Measurements from ENCODE around the gene RFX8.
"Not testable (repeated sequence)": the region's sequence is repeated elsewhere in the genome, so short reads cannot be mapped to it uniquely, and the experiment has no call there.

Gene RFX8

DNA sequence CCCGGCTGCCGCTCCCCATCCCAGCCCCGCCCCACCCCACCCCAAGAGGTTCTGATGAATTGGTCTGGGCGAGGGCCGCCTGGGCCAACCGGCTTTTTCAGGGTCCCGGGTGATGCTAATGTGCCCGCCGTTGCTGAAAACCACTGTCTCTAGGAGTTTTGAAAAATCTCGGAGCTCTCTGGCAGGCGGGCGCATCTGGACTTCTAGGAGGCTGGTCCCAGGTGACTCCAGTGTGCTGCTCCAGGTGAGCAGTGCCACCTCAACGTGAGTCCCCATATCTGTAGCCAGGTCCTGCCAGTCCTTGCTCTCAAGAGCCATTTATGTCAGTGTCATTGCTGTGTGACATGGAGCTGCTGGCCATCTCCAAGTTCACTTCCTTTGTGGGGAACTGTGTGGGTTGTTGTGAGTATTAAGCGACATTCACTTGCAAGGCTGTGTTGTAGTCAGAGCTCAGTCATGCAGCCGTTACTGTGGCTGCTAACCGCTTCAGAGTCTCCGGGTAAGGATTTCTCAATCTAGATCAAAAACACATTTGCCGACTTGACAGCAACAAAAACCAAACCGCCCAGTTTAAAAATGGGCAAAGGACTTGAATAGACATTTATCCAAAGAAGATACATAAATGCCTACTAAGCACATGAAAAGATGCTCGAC, at the start of gene RFX8:
RFX8 (minus strand) TSS at position 382 of the 654 bp plus-strand sequence. CDS start 8,264 bp downstream, outside the sequence.
- peak; percentile 5 to 8 for DNase-seq (ENCODE audit: low read depth in 2 of 2, low spot score in 1 of 2)

DNA sequence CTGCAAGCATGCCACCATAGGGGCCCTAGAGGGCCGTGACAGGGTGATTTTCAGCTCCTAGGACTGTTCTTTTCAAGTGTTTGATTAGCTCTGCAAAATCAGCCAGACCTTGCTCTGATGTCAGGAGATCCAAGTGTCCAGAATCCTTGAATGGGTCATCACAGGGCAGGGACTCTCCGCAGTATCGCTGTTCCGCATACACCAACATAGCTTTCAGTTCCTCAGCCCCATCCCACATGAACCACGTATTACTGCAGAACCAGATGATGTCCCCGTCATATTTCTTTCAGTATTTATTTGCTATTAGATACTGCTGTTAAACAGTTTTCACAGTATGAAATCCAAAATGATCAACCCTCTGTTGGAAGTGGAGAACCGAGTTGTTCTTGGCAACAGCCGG, 46.6 kb upstream of the RFX8 start:
- no peak for DNase-seq (ENCODE audit: low read depth in 2 of 2, low spot score in 1 of 2)

DNA sequence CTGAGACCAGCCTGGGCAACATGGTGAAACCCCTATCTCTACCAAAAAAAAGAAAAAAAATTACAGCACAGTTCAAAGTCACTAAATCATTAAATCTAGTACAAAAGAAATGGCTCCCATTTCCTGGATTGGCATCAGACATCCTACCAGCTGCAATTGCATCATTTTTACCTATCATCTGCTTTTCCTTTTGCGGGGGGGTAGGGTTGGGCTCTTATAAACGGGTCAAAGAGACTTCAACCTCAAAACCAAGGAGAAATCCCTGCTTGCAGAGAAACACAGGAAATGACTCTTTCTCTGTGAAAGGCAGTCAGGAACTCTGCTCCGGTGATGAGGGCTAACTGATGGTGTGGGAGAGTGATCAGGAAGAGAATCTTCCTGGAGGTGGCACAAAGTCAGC, 45.3 kb upstream of the RFX8 start:
- DNase-seq (ENCODE audit: low read depth in 2 of 2, low spot score in 1 of 2) = no peak

DNA sequence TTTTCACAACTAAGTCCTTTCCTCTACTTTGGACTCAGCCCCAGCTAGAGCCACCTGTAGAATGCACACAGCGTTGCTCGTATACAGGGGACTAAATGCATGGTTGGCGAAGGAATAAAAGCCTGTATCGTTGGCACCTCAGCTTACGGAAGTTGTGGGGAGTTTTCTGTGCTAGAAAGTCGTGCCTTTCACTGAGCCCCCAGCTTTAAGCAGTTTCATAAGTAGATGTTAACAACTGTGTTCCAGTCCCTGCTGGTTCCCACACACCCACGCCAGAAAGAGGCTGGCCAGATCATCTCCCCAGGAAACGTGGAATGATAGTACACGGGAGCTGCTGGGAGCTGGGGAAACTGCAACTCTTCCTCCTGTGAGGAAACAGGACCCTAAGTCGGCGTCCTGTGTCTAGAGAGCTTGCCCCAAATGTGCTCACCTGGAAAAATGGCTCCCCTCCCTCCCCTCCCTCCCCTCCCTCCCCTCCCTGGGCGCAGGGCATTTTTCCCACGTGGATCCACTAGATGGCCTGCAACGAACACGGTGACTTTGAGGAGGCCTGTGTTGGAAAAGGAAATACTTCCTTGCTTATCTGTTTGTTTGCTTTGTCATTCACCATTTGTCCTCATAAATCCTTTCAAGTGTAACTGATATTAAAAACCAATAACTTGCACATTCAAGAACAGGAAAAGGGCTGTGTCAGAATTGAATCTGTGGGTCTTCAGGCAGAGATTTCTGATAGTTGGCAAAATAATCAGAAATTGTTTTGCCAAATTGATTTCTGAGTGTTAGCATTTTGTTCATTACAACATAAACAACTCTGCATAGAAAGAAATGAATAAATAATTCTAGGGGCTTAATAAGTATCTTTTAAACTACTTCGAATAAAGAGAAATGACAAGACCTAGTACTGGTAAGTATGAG, 43.9 kb upstream of the RFX8 start:
- no peak for DNase-seq (ENCODE audit: low read depth in 2 of 2, low spot score in 1 of 2)

DNA sequence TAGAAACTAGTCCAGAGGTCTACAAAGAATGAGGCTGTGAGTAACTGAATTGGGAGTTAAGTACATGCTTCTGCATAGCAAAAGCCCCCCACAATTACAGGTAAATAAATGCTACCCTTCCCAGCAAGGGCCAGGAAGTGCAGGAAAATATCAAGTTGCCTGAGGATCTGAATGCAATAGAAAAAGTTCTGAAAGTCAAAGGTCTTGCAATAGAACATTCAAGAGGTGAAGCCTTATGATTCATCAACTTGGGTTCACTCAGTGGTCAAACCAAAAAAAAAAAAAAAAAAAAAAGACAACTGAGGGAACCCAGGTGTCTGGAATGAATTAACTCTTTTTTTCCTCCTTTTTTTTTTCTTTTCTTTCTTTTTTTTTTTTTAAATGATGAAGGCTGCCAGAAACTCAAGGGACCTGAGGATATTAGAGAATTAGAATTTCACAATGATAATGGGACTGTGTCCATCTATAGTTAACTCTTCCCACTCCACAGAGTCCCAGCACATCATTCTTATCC, 42.9 kb upstream of the RFX8 start:
- DNase-seq (ENCODE audit: low read depth in 2 of 2, low spot score in 1 of 2) = no peak

DNA sequence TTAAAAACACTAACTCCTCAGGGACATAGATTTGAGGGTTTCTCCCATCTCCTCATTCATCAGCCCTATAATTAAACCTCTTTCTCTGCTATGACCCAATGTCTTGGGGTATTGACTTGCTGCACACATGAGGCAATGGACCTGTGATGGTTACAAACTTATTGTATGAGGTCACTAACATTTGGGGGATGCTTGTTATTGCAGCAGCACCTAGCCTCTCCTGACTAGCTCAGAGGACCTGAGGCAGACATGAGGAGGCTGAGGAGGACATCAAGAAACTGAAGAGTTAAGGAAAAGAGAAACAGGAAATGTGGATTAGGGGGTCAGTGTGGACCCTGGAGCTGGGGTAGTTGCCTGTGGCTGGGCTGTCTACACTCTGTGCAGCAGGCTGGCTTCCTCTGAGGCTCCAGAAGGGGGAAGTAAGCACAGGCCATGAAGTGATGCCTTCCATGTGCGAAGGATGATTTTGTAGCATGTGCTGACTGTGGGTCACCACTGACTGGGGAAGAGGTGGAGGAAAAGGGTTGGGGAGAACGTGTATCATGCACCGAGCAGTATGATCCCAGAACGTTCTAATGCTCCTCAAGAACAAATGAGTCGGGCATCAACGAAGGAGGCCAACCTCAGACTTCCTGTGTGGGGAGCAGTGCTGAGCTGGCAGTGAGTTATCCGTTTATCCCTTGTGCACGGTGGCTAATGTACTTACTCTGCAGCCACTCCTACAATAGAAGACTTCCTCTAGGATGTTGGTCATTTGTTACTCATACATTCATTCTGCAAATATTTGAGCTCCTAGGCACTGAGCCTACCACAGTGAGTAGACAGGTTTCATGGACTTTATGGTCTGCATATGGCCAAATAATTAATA, 42.1 kb upstream of the RFX8 start:
- no peak for DNase-seq (ENCODE audit: low read depth in 2 of 2, low spot score in 1 of 2)

DNA sequence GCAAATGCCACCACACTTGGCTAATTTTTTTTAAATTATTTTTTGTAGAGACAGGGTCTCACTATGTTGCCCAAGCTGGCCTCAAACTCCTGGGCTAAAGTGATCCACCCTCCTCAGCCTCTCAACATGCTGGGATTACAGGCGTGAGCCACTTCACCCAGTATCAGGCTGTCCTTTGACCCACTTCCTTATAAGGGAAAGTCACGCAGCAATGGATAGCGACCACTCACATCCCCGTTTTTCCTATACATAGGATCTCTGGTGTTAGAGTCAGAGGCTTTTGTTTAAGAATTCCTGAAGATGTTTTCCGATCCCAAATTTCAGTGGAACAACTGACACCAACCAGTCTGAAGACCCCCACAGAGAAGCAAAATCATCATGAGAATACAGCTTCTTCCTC, 41.4 kb upstream of the RFX8 start:
- DNase-seq (ENCODE audit: low read depth in 2 of 2, low spot score in 1 of 2) = no peak

DNA sequence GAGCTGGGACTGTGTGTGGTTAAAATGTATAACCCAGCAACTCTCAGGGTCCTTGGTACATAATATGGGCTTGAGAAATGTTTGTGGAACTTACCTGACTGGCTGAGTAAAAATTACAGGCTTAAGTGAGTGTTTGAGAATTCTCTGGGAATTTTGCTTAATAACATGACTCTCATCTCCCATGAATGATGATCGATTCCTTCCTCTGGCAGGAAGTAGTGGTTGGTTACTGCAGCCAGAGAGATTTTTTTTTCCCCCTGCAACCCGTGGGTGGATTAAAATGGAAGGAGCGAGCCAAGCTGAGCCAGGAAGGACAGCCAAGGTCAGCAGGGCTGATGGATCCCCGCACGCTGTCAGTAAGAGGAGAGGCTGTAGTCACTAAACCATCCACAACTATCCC, 40.6 kb upstream of the RFX8 start:
- DNase-seq (ENCODE audit: low read depth in 2 of 2, low spot score in 1 of 2) = no peak

DNA sequence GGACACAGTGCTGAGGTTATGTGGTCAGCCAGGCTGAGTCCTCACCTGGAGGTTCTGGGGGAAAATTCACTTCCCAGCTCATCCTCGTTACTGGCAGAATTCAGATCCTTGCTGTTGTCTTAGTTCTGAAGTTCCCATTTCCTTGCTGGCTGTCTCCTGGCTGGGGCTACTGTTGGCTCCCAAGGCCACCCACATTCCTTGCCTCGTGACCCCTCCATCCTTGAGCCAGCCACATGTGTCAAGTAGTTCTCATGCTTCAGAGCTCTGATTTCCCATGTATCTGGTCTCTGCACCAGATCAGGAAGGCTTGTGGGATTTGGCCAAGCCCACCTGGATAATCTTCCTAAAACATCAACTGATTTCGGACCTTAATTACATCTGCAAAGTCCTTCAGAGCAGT, 38.1 kb upstream of the RFX8 start:
- DNase-seq (ENCODE audit: low read depth in 2 of 2, low spot score in 1 of 2) = no peak

DNA sequence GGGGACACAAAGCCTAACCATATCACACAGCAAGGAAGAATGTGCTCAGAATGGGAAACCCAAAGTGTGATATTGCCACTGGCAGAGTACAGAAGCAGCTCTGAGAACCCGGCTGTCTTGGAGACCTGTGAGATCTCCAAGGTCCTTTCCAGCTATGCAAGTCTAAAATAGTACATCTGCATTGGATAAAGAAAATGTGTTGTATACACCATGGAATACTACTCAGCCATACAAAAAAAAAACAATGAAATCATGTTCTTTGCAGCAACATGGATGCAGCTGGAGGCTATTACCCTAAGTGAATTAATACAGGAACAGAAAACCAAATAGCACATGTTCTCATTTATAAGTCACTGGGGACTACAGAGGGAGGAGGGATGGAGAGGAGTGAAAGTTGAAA, 36.5 kb upstream of the RFX8 start:
- DNase-seq (ENCODE audit: low read depth in 2 of 2, low spot score in 1 of 2) = no peak

DNA sequence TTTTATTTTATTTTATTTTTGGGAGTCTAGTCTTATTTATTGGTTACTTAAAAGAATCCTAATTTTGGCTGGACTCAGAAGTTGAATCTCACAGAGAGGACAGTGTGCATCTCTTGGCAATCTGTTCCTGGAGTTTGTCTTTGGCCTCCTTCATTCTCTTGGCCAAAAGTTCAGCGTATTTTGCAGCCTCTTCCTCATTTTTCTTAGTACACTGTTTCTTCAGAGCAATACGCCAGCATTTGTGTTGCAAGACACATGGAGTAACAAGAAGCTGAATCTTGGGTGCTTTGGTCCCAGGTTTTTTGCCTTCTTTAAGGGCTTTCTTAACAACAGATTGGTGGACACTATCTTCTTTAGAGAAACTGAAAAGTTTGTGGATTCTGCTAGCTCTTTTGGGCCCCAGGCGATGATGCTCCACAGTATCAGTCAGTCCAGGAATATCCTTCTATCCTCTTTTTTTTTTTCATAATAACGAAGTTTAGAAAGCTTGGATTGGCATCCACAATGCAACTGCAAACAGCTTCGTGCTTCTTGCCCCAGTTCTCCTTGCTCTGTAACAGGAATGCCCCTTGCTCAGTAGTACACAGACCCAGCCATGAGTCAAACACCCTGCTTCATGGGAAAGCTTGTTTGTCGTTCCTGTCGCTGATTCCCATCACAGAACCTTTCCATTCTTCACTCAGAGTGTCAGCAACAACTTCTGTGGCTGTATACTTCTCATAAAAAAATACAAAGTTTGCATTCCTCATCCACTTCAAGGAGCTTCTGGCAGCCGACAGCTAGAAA, 34.8 kb upstream of the RFX8 start:
- no peak for DNase-seq (ENCODE audit: low read depth in 2 of 2, low spot score in 1 of 2)

DNA sequence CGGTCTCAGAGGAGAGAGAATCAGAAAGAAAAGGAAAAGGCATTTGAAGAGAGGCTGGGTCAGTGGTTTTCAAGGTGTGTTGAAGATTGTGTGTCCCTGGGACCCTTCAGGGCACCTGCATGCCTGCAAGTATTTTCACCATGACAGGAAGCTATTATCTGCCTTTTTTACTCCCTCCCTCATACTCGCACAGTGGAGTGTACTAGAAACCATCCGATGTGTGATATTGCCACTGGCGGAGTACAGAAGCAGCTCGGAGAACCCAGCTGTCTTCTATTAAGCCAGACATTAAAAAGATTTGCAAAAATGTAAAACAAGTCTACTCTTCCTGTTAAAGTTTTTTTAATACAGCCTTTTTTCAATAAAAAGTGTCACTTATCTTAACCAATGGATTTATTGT, 33.7 kb upstream of the RFX8 start:
- no peak for DNase-seq (ENCODE audit: low read depth in 2 of 2, low spot score in 1 of 2)

DNA sequence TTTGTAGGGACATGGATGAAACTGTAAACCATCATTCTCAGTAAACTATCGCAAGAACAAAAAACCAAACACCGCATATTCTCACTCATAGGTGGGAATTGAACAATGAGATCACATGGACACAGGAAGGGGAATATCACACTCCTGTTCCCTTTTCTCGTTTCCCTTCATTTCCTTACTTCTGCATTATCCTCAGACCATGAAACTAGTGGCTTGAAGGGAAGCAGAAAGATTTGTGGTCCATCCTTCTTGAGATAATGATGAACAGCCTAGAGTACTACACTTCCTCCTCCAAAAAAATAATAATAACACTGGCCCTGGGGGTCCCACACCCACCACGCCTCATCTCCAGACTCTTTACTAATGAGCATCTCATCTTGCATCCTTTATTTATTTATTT, 30.4 kb upstream of the RFX8 start:
- not testable (repeated sequence) for DNase-seq (ENCODE audit: low read depth in 2 of 2, low spot score in 1 of 2)

DNA sequence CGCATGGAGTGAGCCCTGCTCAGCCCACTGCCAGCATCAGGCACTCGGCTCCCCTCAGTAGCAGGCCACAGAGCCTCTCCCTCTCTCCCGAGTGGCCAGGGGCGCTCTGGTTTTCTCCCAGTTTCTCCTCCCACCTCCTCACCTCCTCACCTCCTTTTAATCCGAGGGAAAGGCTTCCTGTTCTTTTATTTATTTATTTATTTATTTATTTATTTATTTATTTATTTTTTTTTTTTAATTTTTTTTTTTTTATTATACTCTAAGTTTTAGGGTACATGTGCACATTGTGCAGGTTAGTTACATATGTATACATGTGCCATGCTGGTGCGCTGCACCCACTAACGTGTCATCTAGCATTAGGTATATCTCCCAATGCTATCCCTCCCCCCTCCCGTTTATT, 29.8 kb upstream of the RFX8 start:
- not testable (repeated sequence) for DNase-seq (ENCODE audit: low read depth in 2 of 2, low spot score in 1 of 2)

DNA sequence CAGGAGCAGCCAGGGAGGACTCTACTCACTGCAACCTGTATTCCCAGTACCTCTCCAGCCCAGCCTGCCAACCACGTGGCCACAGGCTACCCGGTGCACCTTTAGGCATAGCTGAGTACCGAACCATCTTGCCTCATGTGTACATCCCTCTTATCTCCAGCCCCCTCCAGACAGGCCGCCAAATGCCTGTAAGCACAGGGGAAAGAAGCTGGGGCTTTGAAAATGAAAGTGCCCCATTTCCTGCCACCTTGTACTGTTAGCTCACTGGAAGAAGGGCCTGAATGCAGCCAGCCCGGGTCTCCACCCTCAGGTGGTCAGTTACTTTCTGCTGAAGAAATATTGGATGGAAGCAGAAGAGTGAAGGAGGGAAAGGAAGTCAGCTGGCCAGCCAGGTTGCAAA, 27.2 kb upstream of the RFX8 start:
- no peak for DNase-seq (ENCODE audit: low read depth in 2 of 2, low spot score in 1 of 2)

DNA sequence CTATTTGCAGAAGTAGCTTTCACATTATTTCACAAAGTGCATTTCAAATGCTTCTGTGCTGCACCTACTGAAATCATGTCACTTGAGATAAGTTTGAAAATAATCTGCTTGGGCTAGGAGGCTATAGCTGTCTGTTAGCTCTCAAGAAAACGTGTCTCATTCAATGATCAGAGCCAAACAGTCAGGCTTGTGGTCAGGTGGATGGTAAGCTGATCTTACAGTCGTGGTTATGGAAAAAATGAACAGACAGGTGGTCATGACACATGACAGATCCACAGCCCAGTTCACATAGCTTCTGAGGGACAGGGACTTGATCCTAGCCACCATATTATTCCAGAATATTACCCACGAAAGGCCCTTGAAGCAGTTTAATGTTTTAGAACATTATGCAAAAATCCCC, 26.5 kb upstream of the RFX8 start:
- no peak for DNase-seq (ENCODE audit: low read depth in 2 of 2, low spot score in 1 of 2)

DNA sequence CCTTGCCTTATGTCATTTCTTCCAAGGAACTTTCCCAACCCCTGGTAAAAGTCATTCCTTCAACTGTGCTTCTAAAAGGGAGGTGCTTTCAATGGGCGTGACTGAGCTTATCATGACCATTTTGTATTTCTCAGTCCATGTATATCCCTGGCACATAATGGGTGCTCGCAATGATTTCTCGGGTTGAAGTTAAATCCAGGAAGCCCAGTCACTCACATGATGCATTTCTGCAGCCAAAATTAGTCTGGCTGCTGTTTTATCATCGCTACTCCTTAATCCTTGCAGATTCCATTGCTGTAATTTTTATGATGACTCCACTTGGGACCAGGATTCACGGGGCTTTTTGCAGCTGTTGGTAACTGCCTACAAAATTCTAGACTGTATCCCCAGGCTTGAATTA, 25.9 kb upstream of the RFX8 start:
- DNase-seq (ENCODE audit: low read depth in 2 of 2, low spot score in 1 of 2) = no peak

DNA sequence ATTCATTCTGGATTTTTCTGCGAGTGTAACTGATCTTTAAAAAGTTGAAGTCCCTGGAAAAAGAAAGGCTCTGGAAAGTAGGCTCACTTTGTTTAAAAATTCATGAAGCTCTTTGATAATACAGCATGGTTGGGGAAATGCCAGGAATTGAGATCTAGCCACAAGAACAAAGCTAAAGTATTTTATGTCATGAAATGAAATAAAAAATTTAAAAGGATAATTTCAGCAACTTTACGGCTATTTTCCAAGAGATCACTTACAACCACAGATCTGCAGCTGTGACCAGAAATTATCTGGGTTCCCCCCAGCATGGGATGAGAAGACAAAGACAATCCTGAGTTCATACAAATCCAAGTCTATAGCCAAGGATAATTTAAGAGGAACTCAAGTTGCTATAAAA, 25.3 kb upstream of the RFX8 start:
- no peak for DNase-seq (ENCODE audit: low read depth in 2 of 2, low spot score in 1 of 2)

DNA sequence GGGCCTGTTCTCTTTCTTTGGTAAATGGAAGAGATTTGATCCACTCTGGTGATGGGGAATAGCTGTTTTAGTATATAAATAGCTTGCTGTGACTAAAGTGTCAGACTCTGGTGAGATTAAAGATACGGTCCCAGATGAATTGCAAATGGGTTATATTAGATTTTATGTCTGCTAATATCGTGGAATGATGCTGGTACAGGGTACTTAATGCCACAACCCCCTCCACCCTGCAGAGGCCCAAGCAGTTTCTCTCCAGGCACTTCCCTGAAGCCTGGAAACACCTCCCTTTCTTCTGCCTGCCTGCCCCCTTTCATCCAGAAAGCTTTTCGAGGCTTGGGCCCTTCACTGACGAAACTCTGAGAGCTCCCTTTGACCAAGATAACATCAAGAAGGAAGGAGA, 21.4 kb upstream of the RFX8 start:
- DNase-seq (ENCODE audit: low read depth in 2 of 2, low spot score in 1 of 2) = no peak

DNA sequence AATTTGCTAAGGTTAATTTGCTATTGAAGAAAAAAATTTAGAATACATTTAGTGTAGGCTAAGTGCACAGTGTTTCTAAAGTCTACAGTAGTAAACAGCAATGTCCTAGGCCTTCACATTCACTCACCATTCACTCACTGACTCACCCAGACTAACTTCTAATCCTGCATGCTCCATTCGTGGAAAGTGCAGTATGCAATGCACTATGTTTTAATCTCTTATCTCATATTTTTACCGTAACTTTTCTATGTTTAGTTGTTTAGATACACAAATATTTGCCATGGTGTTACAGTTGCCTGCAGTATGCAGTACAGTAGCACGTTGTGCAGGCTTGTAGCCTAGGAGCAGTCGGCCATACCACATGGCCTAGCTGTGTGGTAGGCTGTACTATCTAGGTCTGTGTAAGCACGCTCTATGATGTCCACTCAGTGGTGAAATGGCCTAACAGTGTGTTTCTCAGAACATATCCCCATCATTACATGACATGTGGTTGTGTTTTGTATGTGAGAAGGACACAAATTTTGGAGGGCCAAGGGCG, 18.1 kb upstream of the RFX8 start:
- no peak for DNase-seq (ENCODE audit: low read depth in 2 of 2, low spot score in 1 of 2)
